ENCODE measurements around the gene LAD1. TPM values are rescaled to one million over a fixed set of nuclear protein-coding genes. Genes with fewer than 3 reads are reported as not detected.
A peak's percentile ranks its signal among the peaks of the same experiment; 100 is the strongest.

Gene LAD1
- total and polyA plus RNA-seq, 8 donors: 11.5 to 37.6 (median 12.0) TPM

DNA sequence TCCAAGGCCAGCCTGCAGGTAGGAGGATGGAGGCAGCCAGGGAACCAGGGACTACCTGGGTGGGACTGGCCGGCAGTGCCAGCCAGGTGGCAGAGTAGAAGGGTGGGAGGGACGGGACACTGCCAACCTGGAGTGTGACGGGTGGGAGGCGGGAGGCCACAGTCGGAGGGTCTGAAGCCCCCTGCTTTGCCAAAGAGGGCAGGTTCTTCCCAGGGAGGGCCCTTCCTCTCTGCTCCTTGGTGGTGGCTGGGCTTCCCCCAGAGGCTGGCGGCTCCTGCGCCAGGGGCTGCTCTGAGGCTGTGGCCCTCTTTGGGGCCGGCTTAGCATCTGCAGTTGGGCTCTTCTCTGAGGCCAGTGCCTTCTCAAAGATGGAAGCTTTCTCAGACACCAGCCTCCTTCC, 12.9 kb downstream of the LAD1 start:
- no peak for ATAC-seq
- intact Hi-C loops (cut with DNase I): no loop called here
- no peaks in the 10 kb centered on the region for H3K4me1 ChIP-seq
- no peak for DNase-seq
- H3K27ac ChIP-seq: no peak overlapping the region
- peaks cover 0 to 6% of the 10 kb centered on the region in 2 donors for H3K27me3 ChIP-seq
- no peak overlapping the region for H3K4me3 ChIP-seq
- no peaks in the 10 kb centered on the region for H3K9me3 ChIP-seq
- peaks cover 0 to 12% of the 10 kb centered on the region in 2 donors for H3K36me3 ChIP-seq
- TF ChIP-seq, protein P1, sequence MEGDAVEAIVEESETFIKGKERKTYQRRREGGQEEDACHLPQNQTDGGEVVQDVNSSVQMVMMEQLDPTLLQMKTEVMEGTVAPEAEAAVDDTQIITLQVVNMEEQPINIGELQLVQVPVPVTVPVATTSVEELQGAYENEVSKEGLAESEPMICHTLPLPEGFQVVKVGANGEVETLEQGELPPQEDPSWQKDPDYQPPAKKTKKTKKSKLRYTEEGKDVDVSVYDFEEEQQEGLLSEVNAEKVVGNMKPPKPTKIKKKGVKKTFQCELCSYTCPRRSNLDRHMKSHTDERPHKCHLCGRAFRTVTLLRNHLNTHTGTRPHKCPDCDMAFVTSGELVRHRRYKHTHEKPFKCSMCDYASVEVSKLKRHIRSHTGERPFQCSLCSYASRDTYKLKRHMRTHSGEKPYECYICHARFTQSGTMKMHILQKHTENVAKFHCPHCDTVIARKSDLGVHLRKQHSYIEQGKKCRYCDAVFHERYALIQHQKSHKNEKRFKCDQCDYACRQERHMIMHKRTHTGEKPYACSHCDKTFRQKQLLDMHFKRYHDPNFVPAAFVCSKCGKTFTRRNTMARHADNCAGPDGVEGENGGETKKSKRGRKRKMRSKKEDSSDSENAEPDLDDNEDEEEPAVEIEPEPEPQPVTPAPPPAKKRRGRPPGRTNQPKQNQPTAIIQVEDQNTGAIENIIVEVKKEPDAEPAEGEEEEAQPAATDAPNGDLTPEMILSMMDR (IDR thresholded peaks at IDR 0.05): no peak

DNA sequence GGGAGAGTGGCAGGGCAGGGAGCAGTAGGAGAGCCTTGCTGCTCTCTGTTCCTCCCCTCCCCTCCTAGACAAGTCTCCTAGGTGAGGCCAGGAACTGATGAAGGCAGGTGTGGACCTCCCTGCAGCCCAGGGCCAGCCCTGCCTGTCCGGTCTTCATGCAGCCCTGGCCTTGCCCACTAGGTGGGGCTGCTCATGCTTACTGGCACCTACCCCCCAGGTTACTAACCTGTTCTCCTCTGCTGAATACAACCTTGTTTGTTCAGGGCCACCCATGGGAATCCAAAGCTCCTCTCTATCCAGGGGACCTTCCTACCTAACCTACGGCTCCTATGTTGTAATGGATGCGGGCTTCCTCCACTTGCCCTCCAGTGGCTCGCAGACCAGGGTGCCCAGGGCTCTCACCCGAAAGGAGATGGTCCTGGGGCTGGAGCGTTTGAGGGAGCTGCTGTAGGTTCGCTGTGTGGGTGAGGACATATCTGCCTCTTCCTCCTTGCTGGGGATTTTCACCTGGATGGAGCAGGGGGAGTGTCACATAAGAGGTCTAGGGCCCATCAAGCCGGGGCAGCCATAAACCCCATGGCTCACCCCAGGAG, 13.7 kb downstream of the LAD1 start:
- Histone ChIP-seq H3K27ac (no peak overlapping the region), H3K36me3 (peaks cover 0 to 12% of the 10 kb centered on the region in 2 donors), H3K4me1 (no peaks in the 10 kb centered on the region), H3K4me3 (no peak overlapping the region), H3K9me3 (no peaks in the 10 kb centered on the region), H3K27me3 (peaks cover 0 to 6% of the 10 kb centered on the region in 2 donors)
- ATAC-seq: peak; percentile 84
- TF ChIP-seq, protein P1 (IDR thresholded peaks at IDR 0.05): peak; percentile 79 to 85
- DNase-seq: peak in 2 of 4 donors; percentile 57 to 85
- intact Hi-C loops (cut with DNase I): no loop called here

DNA sequence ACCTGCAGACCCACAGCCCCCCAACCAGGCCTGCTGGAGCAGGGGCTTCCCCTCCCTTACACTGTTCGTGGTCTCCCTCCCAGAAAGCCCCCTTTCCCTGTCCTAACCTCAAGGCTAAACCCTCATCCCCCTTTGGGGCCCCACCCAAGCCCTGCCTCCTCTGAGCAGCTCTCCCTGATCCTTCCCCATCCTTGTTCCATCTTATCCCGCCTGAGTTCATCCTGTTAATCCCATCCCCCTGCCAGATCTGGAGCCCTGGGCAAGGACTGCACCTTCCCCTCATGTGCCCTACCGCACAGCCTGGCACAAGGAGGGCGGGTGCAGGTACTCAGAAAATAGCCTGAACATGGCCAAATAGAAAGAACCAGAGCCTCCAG, 14.7 kb downstream of the LAD1 start:
- no peaks in the 10 kb centered on the region for H3K9me3 ChIP-seq
- TF ChIP-seq, protein P1 (IDR thresholded peaks at IDR 0.05): no peak
- peaks cover 0 to 6% of the 10 kb centered on the region in 2 donors for H3K27me3 ChIP-seq
- no peaks in the 10 kb centered on the region for H3K4me1 ChIP-seq
- peaks cover 0 to 12% of the 10 kb centered on the region in 2 donors for H3K36me3 ChIP-seq
- intact Hi-C loops (cut with DNase I): no loop called here
- DNase-seq (no peak), ATAC-seq (no peak)
- H3K4me3 ChIP-seq: no peak overlapping the region
- H3K27ac ChIP-seq: no peak overlapping the region

DNA sequence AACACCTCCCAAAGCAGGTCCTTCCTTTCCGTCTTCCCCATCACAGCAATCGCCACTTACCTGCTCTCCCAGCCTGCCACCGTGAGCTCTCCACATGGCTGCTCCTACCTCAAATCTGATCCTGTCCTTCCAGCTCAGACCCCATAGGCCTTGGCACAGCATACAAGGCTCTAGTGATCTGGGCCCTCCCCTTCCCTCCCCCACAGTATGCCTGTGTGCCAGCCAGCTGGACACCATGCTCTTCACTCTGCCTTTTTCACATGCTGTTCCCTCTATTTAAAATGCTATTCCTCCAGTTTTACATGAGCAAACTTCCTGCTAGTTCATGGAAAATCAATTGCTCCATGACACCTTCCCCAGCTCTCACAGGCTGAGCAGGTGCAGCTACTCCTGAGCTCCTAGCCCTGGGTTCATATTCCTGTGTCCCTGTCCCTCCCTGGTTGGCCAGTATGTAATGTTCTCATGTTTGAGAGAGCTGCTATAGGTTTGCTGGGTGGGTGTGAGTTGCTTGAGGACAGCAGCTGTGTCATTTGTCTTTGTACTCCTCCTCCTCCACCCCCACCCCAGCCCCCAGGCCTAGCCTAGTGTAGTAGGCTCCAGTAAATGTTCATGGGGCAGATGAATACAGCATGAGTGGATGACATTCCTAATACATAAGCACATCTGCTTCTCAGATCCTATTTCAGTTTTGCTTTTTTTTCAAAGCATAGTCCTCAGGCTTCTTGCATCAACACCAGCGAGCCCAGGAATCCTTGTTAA, 15.3 kb downstream of the LAD1 start:
- ATAC-seq (no peak), DNase-seq (no peak)
- Histone ChIP-seq H3K27ac (no peak overlapping the region), H3K9me3 (no peaks in the 10 kb centered on the region), H3K4me3 (no peak overlapping the region), H3K36me3 (peaks cover 0 to 12% of the 10 kb centered on the region in 2 donors), H3K27me3 (peaks cover 0 to 6% of the 10 kb centered on the region in 2 donors), H3K4me1 (no peaks in the 10 kb centered on the region)
- TF ChIP-seq, protein P1 (IDR thresholded peaks at IDR 0.05): no peak
- intact Hi-C loops (cut with DNase I): no loop called here

DNA sequence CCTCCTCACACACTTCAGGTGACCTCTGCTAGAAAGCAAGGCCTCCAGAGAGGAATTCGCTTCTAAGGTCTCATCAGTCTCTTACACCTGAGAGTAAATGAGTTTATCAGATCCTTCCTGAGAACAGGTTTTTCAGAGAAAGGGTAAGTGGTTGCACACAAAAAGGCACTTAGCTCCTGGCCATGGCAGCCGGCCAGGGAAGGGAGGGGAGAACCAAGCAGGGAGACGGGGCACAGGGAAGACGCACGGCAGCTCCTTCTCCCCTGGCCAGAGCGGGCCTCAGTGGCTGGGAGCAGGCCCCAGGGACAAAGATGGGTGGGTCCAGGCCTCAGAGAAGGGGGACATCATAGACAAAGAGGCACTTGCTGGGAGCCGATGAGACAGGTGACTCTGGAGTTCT, 18.0 kb downstream of the LAD1 start:
- intact Hi-C loops (cut with DNase I): no loop called here
- ATAC-seq: peak; percentile 70

More for the DNA sequence above, 18.0 kb downstream of the LAD1 start:
- H3K27me3 ChIP-seq: peaks cover 0 to 8% of the 10 kb centered on the region in 2 donors
- no peaks in the 10 kb centered on the region for H3K4me1 ChIP-seq
- H3K4me3 ChIP-seq: no peak overlapping the region
- no peaks in the 10 kb centered on the region for H3K9me3 ChIP-seq
- H3K36me3 ChIP-seq: no peaks in the 10 kb centered on the region
- peak in 3 of 4 donors; percentile 74 to 87 (median 87) for DNase-seq
- H3K27ac ChIP-seq: no peak overlapping the region
- TF ChIP-seq, protein P1 (IDR thresholded peaks at IDR 0.05): no peak

Measured in left lung (tissue), 10 donors.